Caco-2 (cell line): Measurements from ENCODE around the gene RAI1. TPM values are rescaled to one million over a fixed set of nuclear protein-coding genes. Genes with fewer than 3 reads are reported as not detected.
A peak's percentile ranks its signal among the peaks of the same experiment; 100 is the strongest.

Experiments used
- BruUV-seq: library from RNA; stranded (reverse); fragments of 400-500 nt; replicated peaks from 2 replicates; lab custom pipeline; 2021; lab: Mats Ljungman, UMichigan
- CTCF ChIA-PET: fragments of 300-600 bp; sonication (Branson Sonifier 250); formaldehyde crosslinking; loops from one replicate; lab custom pipeline; 2022; ENCODE audit warnings: antibody characterized with exemption; lab: Charles Lee
- POLR2A ChIA-PET: fragments of 300-600 bp; sonication (Branson Sonifier 250); formaldehyde crosslinking; loops from one replicate; lab custom pipeline; 2022; ENCODE audit warnings: antibody characterized with exemption; lab: Charles Lee
- DNase-seq, 2 experiments: peaks; one replicate each; pipeline versions ENCODE4 v3.0.0 to v3.0.0-alpha.2; 2020 to 2022
- H3K27me3 ChIP-seq: replicated peaks from 2 replicates; pipeline ENCODE4 v1.6.0; 2011; ENCODE audit warnings: low read length; ENCODE audit not compliant: control insufficient read depth, insufficient read depth
- H3K36me3 ChIP-seq: 2 replicates; pipeline ENCODE4 v1.5.1; 2011; ENCODE audit warnings: low read length; ENCODE audit not compliant: control insufficient read depth, insufficient read depth
- H3K4me1 ChIP-seq: fragments of 250-450 bp; sonication (Bioruptor Pico); 2 replicates; pipeline ENCODE4 v1.5.1; 2020; ENCODE audit warnings: mild to moderate bottlenecking
- H3K4me3 ChIP-seq: 2 replicates; pipeline ENCODE4 v1.5.1; 2011; ENCODE audit warnings: low read depth, mild to moderate bottlenecking, control low read depth, low read length
- H3K9me3 ChIP-seq: fragments of 250-450 bp; sonication (Bioruptor Pico); 2 replicates; pipeline ENCODE4 v1.5.1; 2020; ENCODE audit warnings: mild to moderate bottlenecking, moderate library complexity
- H3K27ac Mint-ChIP-seq: one replicate; pipeline ENCODE4 v1.8.0; 2022; ENCODE audit warnings: mixed read lengths; ENCODE audit not compliant: unreplicated experiment
- H3K27me3 Mint-ChIP-seq: one replicate; pipeline ENCODE4 v1.8.0; 2022; ENCODE audit warnings: mixed read lengths; ENCODE audit not compliant: insufficient read depth, unreplicated experiment
- H3K36me3 Mint-ChIP-seq: one replicate; pipeline ENCODE4 v1.8.0; 2022; ENCODE audit warnings: mild to moderate bottlenecking, mixed read lengths; ENCODE audit not compliant: insufficient read depth, unreplicated experiment
- H3K4me1 Mint-ChIP-seq: one replicate; pipeline ENCODE4 v1.8.0; 2022; ENCODE audit warnings: low read depth, mixed read lengths; ENCODE audit not compliant: unreplicated experiment
- H3K4me3 Mint-ChIP-seq: one replicate; pipeline ENCODE4 v1.8.0; 2022; ENCODE audit warnings: mild to moderate bottlenecking, moderate library complexity, mixed read lengths; ENCODE audit not compliant: unreplicated experiment
- H3K9me3 Mint-ChIP-seq: one replicate; pipeline ENCODE4 v1.8.0; 2022; ENCODE audit warnings: mixed read lengths; ENCODE audit not compliant: unreplicated experiment
- intact Hi-C: fragments of 100-400 bp; cut with micrococcal nuclease; formaldehyde crosslinking; loops from one replicate; pipeline ENCODE4 v1.10.0; 2022; ENCODE audit not compliant: unreplicated experiment
- total RNA-seq: library from RNA; stranded (reverse); gene quantifications from 2 replicates; pipeline ENCODE4 v1.2.3, GENCODE V29; 2022
- TF ChIP-seq, protein P1 (sequence below), 2 experiments: fragments of 200-600 bp in 1 of 2; IDR thresholded peaks; 1 replicate in 1 of 2; 2 replicates in 1 of 2; pipeline versions ENCODE4 v1.5.1 to v1.8.0; 2011 to 2022; ENCODE audit warnings: antibody characterized with exemption in 1 of 2, control low read depth in 1 of 2, inconsistent platforms in 1 of 2, low read depth in 1 of 2, low read length in 1 of 2, mild to moderate bottlenecking in 1 of 2, moderate library complexity in 1 of 2; ENCODE audit not compliant: insufficient read depth in 1 of 2, severe bottlenecking in 1 of 2, unreplicated experiment in 1 of 2

The RAI1 gene
- total RNA-seq, 1 experiment from 2014 or later: 44.3 TPM

DNA sequence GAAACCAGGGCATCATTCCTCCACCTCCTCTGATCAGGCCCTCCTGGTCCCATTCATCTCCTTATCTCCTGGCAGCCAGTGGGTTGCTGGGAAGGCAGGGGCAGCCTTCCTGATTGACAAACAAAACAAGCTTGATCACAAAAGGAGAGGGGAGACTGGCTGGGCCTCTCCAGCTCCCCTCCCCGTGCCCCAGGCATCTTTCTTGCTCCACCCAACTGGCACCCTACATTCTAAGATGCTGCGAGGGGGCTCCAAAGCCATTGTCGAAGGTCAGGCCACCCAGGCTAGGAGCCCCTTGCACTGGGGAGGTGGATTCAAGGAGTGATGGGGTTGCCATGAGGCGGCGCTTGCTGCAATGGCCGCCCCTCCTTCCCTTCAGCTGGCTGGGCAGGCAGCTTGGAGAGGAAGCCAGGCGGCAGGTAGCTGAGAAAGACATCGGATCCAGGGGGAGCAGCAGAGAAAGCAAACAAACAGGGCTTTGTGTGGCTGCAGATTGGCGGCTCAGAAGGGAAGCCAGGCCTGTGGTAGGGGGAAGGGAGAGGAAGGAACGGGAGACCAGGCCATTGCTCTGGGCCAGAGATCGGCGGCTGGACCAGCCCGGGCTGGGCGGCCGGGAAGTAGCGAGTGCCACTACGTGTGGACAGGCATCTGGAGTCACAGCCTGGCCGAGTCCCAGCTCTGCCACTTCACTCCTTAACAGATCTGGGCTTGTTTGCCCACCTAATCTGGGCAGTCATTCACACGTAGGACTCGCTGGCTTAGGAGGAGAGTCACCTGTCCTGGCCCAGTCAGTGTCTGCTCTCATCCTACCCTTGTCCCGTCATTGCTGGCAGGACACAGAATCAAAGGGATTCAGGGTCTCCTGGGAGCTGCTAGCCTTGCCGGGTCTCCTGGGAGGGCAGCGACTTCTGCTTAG, 12.3 kb downstream of the RAI1 start:
- TSS peak; percentile 76 for BruUV-seq
- Histone ChIP-seq H3K36me3 (no peaks in the 10 kb centered on the region), H3K27me3 (no peaks in the 10 kb centered on the region), H3K4me1 (peaks cover 44% of the 10 kb centered on the region), H3K4me3 (peak overlapping the region; percentile 82), H3K9me3 (no peaks in the 10 kb centered on the region)
- TF ChIP-seq, protein P1, sequence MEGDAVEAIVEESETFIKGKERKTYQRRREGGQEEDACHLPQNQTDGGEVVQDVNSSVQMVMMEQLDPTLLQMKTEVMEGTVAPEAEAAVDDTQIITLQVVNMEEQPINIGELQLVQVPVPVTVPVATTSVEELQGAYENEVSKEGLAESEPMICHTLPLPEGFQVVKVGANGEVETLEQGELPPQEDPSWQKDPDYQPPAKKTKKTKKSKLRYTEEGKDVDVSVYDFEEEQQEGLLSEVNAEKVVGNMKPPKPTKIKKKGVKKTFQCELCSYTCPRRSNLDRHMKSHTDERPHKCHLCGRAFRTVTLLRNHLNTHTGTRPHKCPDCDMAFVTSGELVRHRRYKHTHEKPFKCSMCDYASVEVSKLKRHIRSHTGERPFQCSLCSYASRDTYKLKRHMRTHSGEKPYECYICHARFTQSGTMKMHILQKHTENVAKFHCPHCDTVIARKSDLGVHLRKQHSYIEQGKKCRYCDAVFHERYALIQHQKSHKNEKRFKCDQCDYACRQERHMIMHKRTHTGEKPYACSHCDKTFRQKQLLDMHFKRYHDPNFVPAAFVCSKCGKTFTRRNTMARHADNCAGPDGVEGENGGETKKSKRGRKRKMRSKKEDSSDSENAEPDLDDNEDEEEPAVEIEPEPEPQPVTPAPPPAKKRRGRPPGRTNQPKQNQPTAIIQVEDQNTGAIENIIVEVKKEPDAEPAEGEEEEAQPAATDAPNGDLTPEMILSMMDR (IDR thresholded peaks at IDR 0.05; ENCODE audit: insufficient read depth in 1 of 2, low read depth in 1 of 2, low read length in 1 of 2, severe bottlenecking in 1 of 2, unreplicated experiment in 1 of 2): peak in 1 of 2 experiments; percentile 20
- POLR2A ChIA-PET: interaction anchor here (0.7 to 1.9 kb wide), 2 partner anchors 10 to 41 kb away, joined by 3 to 4 read pairs; no protein-coding TSS in a partner anchor
- intact Hi-C loops: loop anchor here (5.0 kb wide), 1 partner anchor 49 kb away; no protein-coding TSS in a partner anchor
- H3K9me3 Mint-ChIP-seq: no peaks in the 10 kb centered on the region
- H3K36me3 Mint-ChIP-seq: peaks cover 26% of the 10 kb centered on the region
- H3K4me1 Mint-ChIP-seq: peaks cover 62% of the 10 kb centered on the region
- DNase-seq: peak; percentile 73 to 79
- peak overlapping the region; percentile 99 for H3K27ac Mint-ChIP-seq
- H3K4me3 Mint-ChIP-seq: peak overlapping the region; percentile 90
- H3K27me3 Mint-ChIP-seq: no peaks in the 10 kb centered on the region
- CTCF ChIA-PET: interaction anchor here (0.5 to 1.4 kb wide), 5 partner anchors 13 to 327 kb away, joined by 3 to 5 read pairs (median 3); no protein-coding TSS in a partner anchor

DNA sequence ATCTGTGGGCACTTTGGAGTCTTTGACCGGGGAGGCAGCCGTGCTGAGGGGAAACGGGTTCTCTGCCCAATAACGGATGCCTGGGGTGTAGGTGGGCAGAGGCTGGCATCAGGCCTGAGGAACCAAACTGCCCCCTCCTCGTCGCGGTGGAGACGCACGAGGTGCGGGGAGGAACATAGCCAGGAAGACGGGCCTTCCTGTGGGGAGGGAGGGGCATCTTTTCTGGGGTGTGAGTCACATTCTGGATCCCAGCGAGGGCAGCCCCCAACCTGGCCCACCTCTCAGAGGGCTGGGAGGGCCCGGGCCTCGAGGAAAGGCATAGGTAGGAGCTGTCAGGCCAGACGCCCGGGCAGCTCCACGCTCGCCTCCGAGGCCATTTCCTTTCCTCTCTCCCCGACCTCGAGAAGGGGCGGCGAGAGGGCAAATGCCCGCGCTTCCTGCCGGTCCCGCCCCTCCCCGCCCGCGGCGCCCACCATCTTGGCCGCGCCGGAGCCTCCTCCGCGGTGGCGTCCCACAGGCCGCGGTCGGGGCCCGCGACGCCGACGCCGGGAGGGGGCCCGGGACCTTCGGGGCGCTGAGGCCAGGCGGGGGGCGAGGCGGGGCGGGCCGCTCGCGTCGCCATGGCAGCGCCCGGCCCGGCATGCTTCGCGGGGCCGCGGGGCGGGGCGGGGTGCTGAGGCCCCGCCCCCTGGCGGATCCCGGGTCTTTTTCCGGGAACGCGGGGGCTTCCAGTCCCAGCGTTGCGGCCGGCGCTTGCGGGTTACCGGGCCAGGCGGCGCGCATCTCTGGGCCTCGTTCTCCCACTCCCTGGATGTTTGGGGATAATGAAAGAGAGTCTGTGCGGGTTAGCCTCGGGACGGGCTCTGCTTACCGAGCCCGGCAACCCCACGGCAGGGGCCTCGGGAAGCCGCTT, 13.2 kb downstream of the RAI1 start:
- Mint-ChIP-seq H3K27ac (peak overlapping the region; percentile 99), H3K4me3 (peak overlapping the region; percentile 90), H3K27me3 (no peaks in the 10 kb centered on the region), H3K9me3 (no peaks in the 10 kb centered on the region), H3K4me1 (peaks cover 68% of the 10 kb centered on the region), H3K36me3 (peaks cover 26% of the 10 kb centered on the region)
- intact Hi-C loops: loop anchor here (5.0 kb wide), 1 partner anchor 48 kb away; no protein-coding TSS in a partner anchor
- peak; percentile 73 to 84 for DNase-seq
- Histone ChIP-seq H3K9me3 (no peaks in the 10 kb centered on the region), H3K36me3 (no peaks in the 10 kb centered on the region), H3K27me3 (no peaks in the 10 kb centered on the region), H3K4me1 (peaks cover 44% of the 10 kb centered on the region), H3K4me3 (peak overlapping the region; percentile 82)
- BruUV-seq: no TSS peak
- TF ChIP-seq, protein P1 (IDR thresholded peaks at IDR 0.05; ENCODE audit: insufficient read depth in 1 of 2, low read depth in 1 of 2, low read length in 1 of 2, severe bottlenecking in 1 of 2, unreplicated experiment in 1 of 2): no peak
- CTCF ChIA-PET: interaction anchor here (0.5 to 0.9 kb wide), 3 partner anchors 12 to 159 kb away, joined by 3 to 4 read pairs (median 3); no protein-coding TSS in a partner anchor
- POLR2A ChIA-PET: interaction anchor here (0.5 to 1.9 kb wide), 3 partner anchors 11 to 198 kb away, joined by 3 to 4 read pairs (median 4); no protein-coding TSS in a partner anchor
